T follicular helper cell (primary cell): ENCODE results near the gene RBKS.

Experiments used
- DNase-seq: peaks from one replicate; pipeline ENCODE4 v3.0.0-alpha.2; 2020; ENCODE audit warnings: low read depth

RBKS gene

GRCh38 chr2:27734305-27734704 lies 155.9 kb downstream of the RBKS start:
- no peak for DNase-seq
